Measurements from ENCODE around the gene TUBB. TPM values are rescaled to one million over a fixed set of nuclear protein-coding genes. Genes with fewer than 3 reads are reported as not detected.

TUBB gene
- polyA plus RNA-seq, 2 donors: 142 to 313 TPM

GRCh38 chr6:30768634-30769087 lies 48.5 kb downstream of the TUBB start:
- H3K36me3 ChIP-seq (ENCODE audit: control insufficient read depth in 2 of 2, insufficient read depth in 2 of 2, low read length in 1 of 2): no peaks in the 10 kb centered on the region
- peaks cover 4 to 13% of the 10 kb centered on the region in 2 donors for H3K4me1 ChIP-seq (ENCODE audit: control insufficient read depth in 2 of 2, insufficient read depth in 2 of 2, low read length in 1 of 2)
- H3K27me3 ChIP-seq (ENCODE audit: control insufficient read depth in 1 of 2, insufficient read depth in 2 of 2, low read length in 2 of 2): no peaks in the 10 kb centered on the region
- WGBS, 2 donors: 94 to 98% methylated on average over 4 of the region's 4 CpGs
- no peak overlapping the region for H3K27ac ChIP-seq (ENCODE audit: low read depth in 2 of 2, low read length in 1 of 2)
- H3K9me3 ChIP-seq (ENCODE audit: control insufficient read depth in 2 of 2, insufficient read depth in 1 of 2, low read depth in 1 of 2, low read length in 1 of 2): no peaks in the 10 kb centered on the region
- no peak overlapping the region for H3K4me3 ChIP-seq (ENCODE audit: low read depth in 1 of 2, low read length in 2 of 2)

- no peaks in the 10 kb centered on the region for H3K9me3 ChIP-seq (ENCODE audit: control insufficient read depth in 2 of 2, insufficient read depth in 1 of 2, low read depth in 1 of 2, low read length in 1 of 2)
- H3K4me1 ChIP-seq (ENCODE audit: control insufficient read depth in 2 of 2, insufficient read depth in 2 of 2, low read length in 1 of 2): peaks cover 4 to 9% of the 10 kb centered on the region in 2 donors
- peak overlapping the region; percentile 39 to 81 for H3K27ac ChIP-seq (ENCODE audit: low read depth in 2 of 2, low read length in 1 of 2)
- no peak overlapping the region for H3K4me3 ChIP-seq (ENCODE audit: low read depth in 1 of 2, low read length in 2 of 2)
- H3K36me3 ChIP-seq (ENCODE audit: control insufficient read depth in 2 of 2, insufficient read depth in 2 of 2, low read length in 1 of 2): no peaks in the 10 kb centered on the region
- H3K27me3 ChIP-seq (ENCODE audit: control insufficient read depth in 1 of 2, insufficient read depth in 2 of 2, low read length in 2 of 2): no peaks in the 10 kb centered on the region
- 18 to 29% methylated on average over 16 of the region's 16 CpGs for WGBS, 2 donors
Measured at GRCh38 chr6:30769088-30769852, 49.1 kb downstream of the TUBB start.

GRCh38 chr6:30769853-30770524 lies 49.8 kb downstream of the TUBB start:
- H3K27me3 ChIP-seq (ENCODE audit: control insufficient read depth in 1 of 2, insufficient read depth in 2 of 2, low read length in 2 of 2): no peaks in the 10 kb centered on the region
- no peak overlapping the region for H3K4me3 ChIP-seq (ENCODE audit: low read depth in 1 of 2, low read length in 2 of 2)
- peak overlapping the region; percentile 37 to 39 for H3K27ac ChIP-seq (ENCODE audit: low read depth in 2 of 2, low read length in 1 of 2)
- whole genome bisulfite sequencing, 2 donors: 50 to 63% methylated on average over 5 of the region's 5 CpGs
- H3K9me3 ChIP-seq (ENCODE audit: control insufficient read depth in 2 of 2, insufficient read depth in 1 of 2, low read depth in 1 of 2, low read length in 1 of 2): no peaks in the 10 kb centered on the region
- no peaks in the 10 kb centered on the region for H3K36me3 ChIP-seq (ENCODE audit: control insufficient read depth in 2 of 2, insufficient read depth in 2 of 2, low read length in 1 of 2)
- H3K4me1 ChIP-seq (ENCODE audit: control insufficient read depth in 2 of 2, insufficient read depth in 2 of 2, low read length in 1 of 2): peaks cover 4 to 9% of the 10 kb centered on the region in 2 donors

- no peak overlapping the region for H3K27ac ChIP-seq (ENCODE audit: low read depth in 2 of 2, low read length in 1 of 2)
- no peaks in the 10 kb centered on the region for H3K36me3 ChIP-seq (ENCODE audit: control insufficient read depth in 2 of 2, insufficient read depth in 2 of 2, low read length in 1 of 2)
- H3K4me3 ChIP-seq (ENCODE audit: low read depth in 1 of 2, low read length in 2 of 2): no peak overlapping the region
- H3K9me3 ChIP-seq (ENCODE audit: control insufficient read depth in 2 of 2, insufficient read depth in 1 of 2, low read depth in 1 of 2, low read length in 1 of 2): no peaks in the 10 kb centered on the region
- H3K4me1 ChIP-seq (ENCODE audit: control insufficient read depth in 2 of 2, insufficient read depth in 2 of 2, low read length in 1 of 2): peaks cover 4 to 9% of the 10 kb centered on the region in 2 donors
- 89 to 91% methylated on average over 3 of the region's 3 CpGs for WGBS, 2 donors
- no peaks in the 10 kb centered on the region for H3K27me3 ChIP-seq (ENCODE audit: control insufficient read depth in 1 of 2, insufficient read depth in 2 of 2, low read length in 2 of 2)
Measured at GRCh38 chr6:30770592-30770991, 50.4 kb downstream of the TUBB start.

- no peaks in the 10 kb centered on the region for H3K27me3 ChIP-seq (ENCODE audit: control insufficient read depth in 1 of 2, insufficient read depth in 2 of 2, low read length in 2 of 2)
- peaks cover 0 to 3% of the 10 kb centered on the region in 2 donors for H3K4me1 ChIP-seq (ENCODE audit: control insufficient read depth in 2 of 2, insufficient read depth in 2 of 2, low read length in 1 of 2)
- no peaks in the 10 kb centered on the region for H3K9me3 ChIP-seq (ENCODE audit: control insufficient read depth in 2 of 2, insufficient read depth in 1 of 2, low read depth in 1 of 2, low read length in 1 of 2)
- no peaks in the 10 kb centered on the region for H3K36me3 ChIP-seq (ENCODE audit: control insufficient read depth in 2 of 2, insufficient read depth in 2 of 2, low read length in 1 of 2)
- no peak overlapping the region for H3K27ac ChIP-seq (ENCODE audit: low read depth in 2 of 2, low read length in 1 of 2)
- WGBS, 2 donors: 77 to 81% methylated on average over 8 of the region's 8 CpGs
- H3K4me3 ChIP-seq (ENCODE audit: low read depth in 1 of 2, low read length in 2 of 2): no peak overlapping the region
Measured at GRCh38 chr6:30774701-30775100, 54.5 kb downstream of the TUBB start.

Other genes starting within 250 kb of the TUBB start
- gene HLA-E, start 230.8 kb upstream of the TUBB start, polyA plus RNA-seq: 100 to 1,000 TPM; 162 to 196 TPM
- 10 to 100 TPM; 27.9 to 29.0 TPM for gene GNL1, start 163.9 kb upstream of the TUBB start, polyA plus RNA-seq
- 1 to 10 TPM; 3.7 to 4.8 TPM for gene PRR3, start 163.1 kb upstream of the TUBB start, polyA plus RNA-seq
- gene ABCF1, start 148.9 kb upstream of the TUBB start, polyA plus RNA-seq: 10 to 100 TPM; 17.7 to 23.8 TPM
- 10 to 100 TPM; 13.5 to 23.5 TPM for gene PPP1R10, start 103.1 kb upstream of the TUBB start, polyA plus RNA-seq
- 10 to 100 TPM; 20.1 to 50.7 TPM for gene MRPS18B, start 102.5 kb upstream of the TUBB start, polyA plus RNA-seq
- gene ATAT1, start 93.5 kb upstream of the TUBB start, polyA plus RNA-seq: 1 to 10 TPM; 5.0 to 6.8 TPM
- gene C6orf136, start 73.2 kb upstream of the TUBB start, polyA plus RNA-seq: 10 to 100 TPM; 15.3 to 24.3 TPM
- gene DHX16, start 47.3 kb upstream of the TUBB start, polyA plus RNA-seq: 10 to 100 TPM; 19.8 to 27.5 TPM
- 10 to 100 TPM; 22.1 to 22.4 TPM for gene PPP1R18, start 33.7 kb upstream of the TUBB start, polyA plus RNA-seq
- 10 to 100 TPM; 14.2 to 15.4 TPM for gene NRM, start 29.4 kb upstream of the TUBB start, polyA plus RNA-seq
- 1 to 10 TPM; 5.9 to 8.1 TPM for gene MDC1, start 3.1 kb upstream of the TUBB start, polyA plus RNA-seq
- 10 to 100 TPM; 80.9 to 87.0 TPM for gene FLOT1, start 22.3 kb downstream of the TUBB start, polyA plus RNA-seq
- gene IER3, start 24.2 kb downstream of the TUBB start, polyA plus RNA-seq: 100 to 1,000 TPM; 178 to 187 TPM
- 100 to 1,000 TPM; 102 to 136 TPM for gene DDR1, start 164.2 kb downstream of the TUBB start, polyA plus RNA-seq
- gene GTF2H4, start 187.9 kb downstream of the TUBB start, polyA plus RNA-seq: 10 to 100 TPM; 20.6 to 32.0 TPM
- 10 to 100 TPM; 30.0 to 81.5 TPM for gene VARS2, start 193.9 kb downstream of the TUBB start, polyA plus RNA-seq
- gene SFTA2, start 211.8 kb downstream of the TUBB start, polyA plus RNA-seq: 100 to 1,000 TPM; 130 to 421 TPM
- 10 to 100 TPM in 1 of 2 donors, 1 to 10 TPM in 1; 5.2 to 17.8 TPM for gene MUCL3, start 220.6 kb downstream of the TUBB start, polyA plus RNA-seq